Gastrocnemius medialis (tissue), 4 donors: ENCODE measurements around the gene PCDHB6.

Experiments
- CTCF ChIP-seq, 5 experiments: fragments of 450-650 bp in 3 of 5; fragments of 200-600 bp in 2 of 5; sonication (generic) in 2 of 5; IDR thresholded peaks in 4 of 5; conservative IDR thresholded peaks in 1 of 5; 1 replicate in 4 of 5; 2 replicates in 1 of 5; pipeline ENCODE4 v1.5.1; 2016 to 2019; ENCODE audit warnings: antibody characterized with exemption in 5 of 5, mild to moderate bottlenecking in 3 of 5, moderate library complexity in 3 of 5
- POLR2A ChIP-seq, 2 donors: fragments of 450-650 bp; IDR thresholded peaks; one replicate each; pipeline ENCODE4 v1.6.1; 2017; ENCODE audit warnings: antibody characterized with exemption in 2 of 2, mild to moderate bottlenecking in 2 of 2, moderate library complexity in 2 of 2

DNA sequence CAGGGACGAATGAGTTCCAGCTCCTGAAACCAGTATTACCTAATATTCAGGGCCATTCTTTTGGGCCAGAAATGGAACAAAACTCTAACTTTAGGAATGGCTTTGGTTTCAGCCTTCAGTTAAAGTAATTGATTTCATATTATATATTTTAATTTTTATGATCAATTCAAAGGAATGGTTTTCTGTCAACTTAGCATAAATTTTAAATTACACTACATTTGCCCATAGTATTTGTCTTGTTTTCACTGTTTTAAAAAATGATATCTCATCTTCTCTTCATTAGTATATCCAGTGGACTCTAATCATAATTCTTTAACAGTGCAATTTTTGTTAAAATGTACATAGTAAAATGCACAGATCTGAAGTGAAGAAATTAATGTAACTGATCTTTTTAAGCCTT, 30.5 kb downstream of the PCDHB6 start:
- no peak for TF ChIP-seq CTCF (IDR thresholded peaks at IDR 0.05 in 4 of 5, conservative IDR thresholded peaks at IDR 0.05 in 1 of 5)
- no peak for TF ChIP-seq POLR2A (IDR thresholded peaks at IDR 0.05)
